Effector CD8-positive, alpha-beta T cell (primary cell): ENCODE data around the gene TXNIP.

ENCODE experiments used
- DNase-seq: peaks from one replicate; lab custom pipeline; 2025; lab: John Stamatoyannopoulos, UW

Gene TXNIP

GRCh38 chr1:146012703-146013558, 16.6 kb upstream of the TXNIP start:
- peak; percentile 31 for DNase-seq

GRCh38 chr1:146010126-146010738, 13.9 kb upstream of the TXNIP start:
- DNase-seq = no peak

GRCh38 chr1:146007489-146008133, 11.2 kb upstream of the TXNIP start:
- DNase-seq = no peak

- DNase-seq = no peak
Observed at GRCh38 chr1:146001709-146002108, 5.3 kb upstream of the TXNIP start.

GRCh38 chr1:145999321-146000024, 3.1 kb upstream of the TXNIP start:
- DNase-seq = peak; percentile 10

- DNase-seq = no peak
Observed at GRCh38 chr1:145997718-145998023, 1.3 kb upstream of the TXNIP start.

GRCh38 chr1:145997016-145997717, 788 bp upstream of the TXNIP start:
- DNase-seq = peak; percentile 41

- DNase-seq = peak; percentile 5
Observed at GRCh38 chr1:145995964-145996432, 381 bp downstream of the TXNIP start.

- DNase-seq = no peak
Observed at GRCh38 chr1:145995148-145995881, 1.1 kb downstream of the TXNIP start.

GRCh38 chr1:145994391-145995120, 1.8 kb downstream of the TXNIP start:
- DNase-seq = no peak

GRCh38 chr1:145993618-145994390, 2.6 kb downstream of the TXNIP start:
- no peak for DNase-seq

GRCh38 chr1:145992958-145993617, 3.3 kb downstream of the TXNIP start:
- no peak for DNase-seq

GRCh38 chr1:145992502-145992936, 3.9 kb downstream of the TXNIP start:
- no peak for DNase-seq

GRCh38 chr1:145991735-145992412, 4.5 kb downstream of the TXNIP start:
- DNase-seq = no peak

GRCh38 chr1:145990249-145990855, 6.0 kb downstream of the TXNIP start:
- DNase-seq = no peak

- no peak for DNase-seq
Observed at GRCh38 chr1:145988773-145989172, 7.6 kb downstream of the TXNIP start.

- DNase-seq = no peak
Observed at GRCh38 chr1:145987926-145988325, 8.5 kb downstream of the TXNIP start.

- no peak for DNase-seq
Observed at GRCh38 chr1:145986551-145986950, 9.8 kb downstream of the TXNIP start.
